ENCODE measurements around the gene RBM33.

Gene RBM33

GRCh38 chr7:155724327-155725005 lies 80.0 kb downstream of the RBM33 start:
- DNase-seq (ENCODE audit: low read depth), result no peak

GRCh38 chr7:155725006-155725355 lies 80.5 kb downstream of the RBM33 start:
- DNase-seq (ENCODE audit: low read depth), result no peak

- DNase-seq (ENCODE audit: low read depth), result no peak
Measured at GRCh38 chr7:155727616-155728015, 83.2 kb downstream of the RBM33 start.

DNA sequence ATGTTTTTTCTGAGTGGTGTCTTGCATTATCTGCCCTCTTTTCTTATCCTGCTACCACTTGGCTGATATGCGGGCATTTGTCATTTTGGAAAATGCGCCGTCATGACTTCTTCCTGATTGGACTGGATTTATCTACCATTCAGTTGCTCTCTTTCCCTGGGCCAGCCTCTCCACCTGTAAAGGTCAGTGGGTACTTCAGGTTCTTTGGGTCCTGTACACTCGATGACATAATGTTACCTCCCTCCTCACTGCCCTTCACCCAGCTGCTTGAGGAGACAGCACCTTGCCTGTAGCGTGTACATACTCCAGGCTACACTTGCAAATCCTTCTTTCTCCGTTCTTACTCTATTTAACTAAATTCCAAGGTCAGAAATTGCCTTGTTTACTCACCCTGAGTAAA lies 83.7 kb downstream of the RBM33 start:
- DNase-seq (ENCODE audit: low read depth), result no peak

- DNase-seq (ENCODE audit: low read depth), result peak; percentile 3
Measured at GRCh38 chr7:155729847-155730246, 85.4 kb downstream of the RBM33 start.

- no peak for DNase-seq (ENCODE audit: low read depth)
Measured at GRCh38 chr7:155731380-155731779, 86.9 kb downstream of the RBM33 start.

DNA sequence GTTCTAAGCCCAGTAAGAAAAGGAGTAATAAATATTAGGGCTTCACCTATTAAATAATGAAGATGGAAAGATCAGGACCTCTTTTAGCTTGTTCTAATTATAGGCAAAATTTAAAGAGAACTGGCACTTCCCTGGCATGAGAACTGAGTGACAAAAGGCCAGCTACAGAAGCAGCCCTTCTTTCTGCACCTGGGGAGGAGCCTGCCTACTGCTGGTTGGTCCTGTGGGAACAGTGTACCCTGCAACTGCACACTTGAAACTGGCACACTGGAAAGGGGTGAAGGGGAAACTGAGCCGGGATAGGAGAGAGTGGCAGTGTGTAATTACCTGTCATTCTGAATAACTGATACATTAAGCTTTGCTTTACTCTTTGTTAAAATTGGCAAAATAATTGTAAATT lies 87.4 kb downstream of the RBM33 start:
- DNase-seq (ENCODE audit: low read depth), result no peak

GRCh38 chr7:155732286-155732685 lies 87.8 kb downstream of the RBM33 start:
- DNase-seq (ENCODE audit: low read depth), result no peak

GRCh38 chr7:155733582-155734444 lies 89.4 kb downstream of the RBM33 start:
- no peak for DNase-seq (ENCODE audit: low read depth)

DNA sequence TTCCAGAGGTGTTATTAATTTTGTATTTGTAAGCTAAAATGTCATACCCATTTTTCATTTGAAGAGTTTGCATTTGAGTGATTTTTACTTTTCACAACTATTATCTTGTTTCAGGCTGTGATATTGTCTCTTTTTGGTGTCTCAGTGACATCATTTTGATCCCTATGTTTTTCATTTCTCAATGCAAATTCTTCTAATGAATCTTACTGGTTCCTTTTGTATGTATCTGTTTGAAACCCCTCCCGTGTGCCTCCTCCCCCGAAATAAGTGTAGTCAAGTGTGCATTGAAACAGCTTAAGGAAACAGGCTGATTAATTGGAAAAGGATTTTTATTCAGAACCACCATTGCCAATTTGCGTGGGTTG lies 90.0 kb downstream of the RBM33 start:
- no peak for DNase-seq (ENCODE audit: low read depth)

DNA sequence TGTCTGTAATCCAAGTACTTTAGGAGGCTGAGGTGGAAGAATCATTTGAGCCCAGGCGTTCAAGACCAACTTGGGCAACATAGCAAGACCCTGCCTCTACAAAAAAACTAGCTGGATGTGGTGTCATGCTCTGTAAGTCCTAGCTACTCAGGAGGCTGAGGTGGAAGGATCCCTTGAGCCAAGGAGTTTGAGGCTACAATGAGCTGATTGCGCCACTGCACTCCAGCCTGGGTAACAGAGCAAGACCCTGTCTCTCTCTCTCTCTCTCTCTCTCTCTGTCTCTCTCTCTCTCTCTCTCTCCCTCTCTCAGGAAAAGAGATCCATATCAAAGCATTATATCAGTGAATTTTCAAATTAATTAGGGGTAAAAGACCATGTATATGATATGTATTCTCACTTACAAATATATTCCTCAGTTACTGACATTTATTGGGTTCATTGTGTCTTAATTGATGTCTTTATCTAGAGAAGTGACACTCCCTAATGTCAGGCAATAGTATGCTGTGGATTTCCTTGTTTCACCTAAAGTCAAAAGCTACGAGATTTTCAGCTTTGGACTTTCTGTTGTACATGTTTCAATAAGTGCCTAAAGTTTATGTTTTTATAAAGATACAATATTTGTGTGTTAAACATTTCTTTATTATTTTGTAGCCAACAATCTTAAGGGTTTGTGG lies 91.1 kb downstream of the RBM33 start:
- no peak for DNase-seq (ENCODE audit: low read depth)

DNA sequence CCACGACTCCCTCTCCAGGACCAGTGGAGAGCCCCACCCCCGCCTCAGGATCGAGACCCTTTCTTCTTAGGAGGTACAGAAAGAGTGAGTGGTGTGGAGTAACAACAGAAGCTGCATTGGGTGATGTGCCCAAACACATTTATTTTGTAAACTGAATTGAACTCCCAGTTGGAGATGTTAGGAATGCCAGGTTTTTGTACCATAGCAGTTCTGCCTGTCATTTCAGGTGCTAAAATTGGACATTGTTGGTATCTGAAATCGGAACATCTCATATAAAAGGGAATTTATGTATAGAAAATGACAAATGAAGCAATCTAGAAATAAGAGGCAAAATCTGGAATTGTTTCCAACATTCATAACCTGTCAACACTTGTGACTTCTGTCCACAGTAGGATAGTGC lies 93.1 kb downstream of the RBM33 start:
- no peak for DNase-seq (ENCODE audit: low read depth)

- DNase-seq (ENCODE audit: low read depth), result no peak
Measured at GRCh38 chr7:155738104-155738503, 93.6 kb downstream of the RBM33 start.

DNA sequence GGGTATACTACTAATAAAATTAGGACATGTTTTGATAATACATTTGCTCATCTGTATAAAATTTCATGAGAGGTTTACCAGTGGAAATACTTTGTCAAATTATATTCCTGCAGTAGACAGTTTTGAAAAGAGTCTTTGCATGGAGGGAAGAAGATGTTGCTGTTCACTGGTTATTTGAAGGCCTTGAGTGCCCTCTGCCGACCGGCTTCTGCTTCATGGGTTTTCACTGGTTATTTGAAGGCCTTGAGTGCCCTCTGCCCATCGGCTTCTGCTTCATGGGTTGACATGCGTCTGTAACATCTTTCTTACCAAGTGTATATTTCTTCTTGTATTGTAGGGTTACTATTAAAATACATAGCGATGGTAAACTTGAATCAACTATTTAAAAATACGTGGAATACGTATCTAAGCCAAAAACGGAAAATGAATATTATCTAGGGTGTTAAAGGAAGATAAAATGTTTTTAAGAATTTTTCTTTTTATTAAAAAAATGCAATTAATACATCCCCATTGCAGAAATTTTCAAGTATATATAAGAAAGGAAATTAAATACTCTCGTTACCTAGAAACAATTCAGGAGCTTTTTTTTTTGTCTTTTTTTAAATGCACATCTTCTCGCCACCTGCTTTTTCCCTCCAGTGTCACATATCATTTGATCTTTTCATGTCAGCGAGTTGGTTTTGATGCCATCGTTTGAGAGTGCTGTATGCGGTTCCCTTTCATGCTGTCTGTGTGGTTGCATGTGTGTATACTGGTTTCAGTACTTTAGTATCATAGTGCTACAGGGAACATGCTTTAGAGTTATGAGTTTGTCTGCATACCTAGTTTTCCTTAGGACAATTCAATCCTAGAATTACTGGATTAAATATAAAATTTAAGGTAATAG lies 94.4 kb downstream of the RBM33 start:
- DNase-seq (ENCODE audit: low read depth), result peak; percentile 75

GRCh38 chr7:155739538-155740143 lies 95.2 kb downstream of the RBM33 start:
- DNase-seq (ENCODE audit: low read depth), result no peak

- no peak for DNase-seq (ENCODE audit: low read depth)
Measured at GRCh38 chr7:155741082-155741481, 96.6 kb downstream of the RBM33 start.

DNA sequence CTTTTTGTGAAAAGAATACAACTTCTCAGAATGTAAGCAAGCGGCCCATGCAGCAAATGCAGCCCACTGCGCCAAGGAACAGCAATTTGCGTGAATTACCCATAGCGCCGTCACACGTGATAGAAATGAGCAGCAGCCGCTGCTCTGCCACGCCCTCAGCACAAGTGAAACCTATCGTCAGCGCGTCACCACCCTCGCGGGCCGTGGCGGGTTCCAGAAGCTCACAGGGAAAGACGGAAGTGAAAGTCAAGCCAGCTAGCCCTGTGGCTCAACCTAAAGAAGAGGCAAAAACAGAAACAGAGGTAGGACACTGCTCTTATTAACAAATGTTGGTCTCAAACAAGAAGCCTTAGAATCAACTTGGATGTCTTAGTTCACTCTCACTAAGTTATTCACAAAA lies 97.3 kb downstream of the RBM33 start:
- no peak for DNase-seq (ENCODE audit: low read depth)

DNA sequence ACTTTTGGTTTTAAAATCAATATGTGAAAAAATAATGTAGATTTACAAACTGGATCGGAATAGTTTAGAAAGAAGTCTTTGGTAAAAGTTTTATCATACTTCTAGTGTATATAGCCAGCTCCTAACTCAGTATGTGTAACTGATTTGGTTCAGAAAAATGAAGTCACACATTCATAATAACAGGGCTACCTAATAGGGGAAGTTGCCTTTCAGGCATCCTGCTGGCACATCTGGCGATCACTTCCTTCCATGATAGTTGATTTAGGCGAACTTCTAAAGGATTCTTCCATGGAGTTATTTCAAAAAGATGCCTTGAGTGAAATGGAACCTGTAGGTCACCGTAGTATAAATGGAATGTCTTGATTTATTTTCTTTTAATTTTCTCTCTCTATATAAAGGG lies 98.7 kb downstream of the RBM33 start:
- no peak for DNase-seq (ENCODE audit: low read depth)

- no peak for DNase-seq (ENCODE audit: low read depth)
Measured at GRCh38 chr7:155744971-155745683, 100.7 kb downstream of the RBM33 start.

- no peak for DNase-seq (ENCODE audit: low read depth)
Measured at GRCh38 chr7:155745737-155746136, 101.3 kb downstream of the RBM33 start.

GRCh38 chr7:155746188-155746587 lies 101.7 kb downstream of the RBM33 start:
- DNase-seq (ENCODE audit: low read depth), result no peak
